ENCODE results near the gene DNAJC15.
A peak's percentile ranks its signal among the peaks of the same experiment; 100 is the strongest.

The DNAJC15 gene

GRCh38 chr13:43146400-43146799 lies 123.0 kb downstream of the DNAJC15 start:
- TF ChIP-seq, protein P1, sequence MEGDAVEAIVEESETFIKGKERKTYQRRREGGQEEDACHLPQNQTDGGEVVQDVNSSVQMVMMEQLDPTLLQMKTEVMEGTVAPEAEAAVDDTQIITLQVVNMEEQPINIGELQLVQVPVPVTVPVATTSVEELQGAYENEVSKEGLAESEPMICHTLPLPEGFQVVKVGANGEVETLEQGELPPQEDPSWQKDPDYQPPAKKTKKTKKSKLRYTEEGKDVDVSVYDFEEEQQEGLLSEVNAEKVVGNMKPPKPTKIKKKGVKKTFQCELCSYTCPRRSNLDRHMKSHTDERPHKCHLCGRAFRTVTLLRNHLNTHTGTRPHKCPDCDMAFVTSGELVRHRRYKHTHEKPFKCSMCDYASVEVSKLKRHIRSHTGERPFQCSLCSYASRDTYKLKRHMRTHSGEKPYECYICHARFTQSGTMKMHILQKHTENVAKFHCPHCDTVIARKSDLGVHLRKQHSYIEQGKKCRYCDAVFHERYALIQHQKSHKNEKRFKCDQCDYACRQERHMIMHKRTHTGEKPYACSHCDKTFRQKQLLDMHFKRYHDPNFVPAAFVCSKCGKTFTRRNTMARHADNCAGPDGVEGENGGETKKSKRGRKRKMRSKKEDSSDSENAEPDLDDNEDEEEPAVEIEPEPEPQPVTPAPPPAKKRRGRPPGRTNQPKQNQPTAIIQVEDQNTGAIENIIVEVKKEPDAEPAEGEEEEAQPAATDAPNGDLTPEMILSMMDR (IDR thresholded peaks at IDR 0.05; ENCODE audit: low read depth, low read length, missing control alignments), result no peak
- no peak overlapping the region for H3K4me3 ChIP-seq (ENCODE audit: low read depth, low read length)
- in situ Hi-C loops (cut with HindIII; ENCODE audit: low sequenced_read_pairs), result no loop called here
- DNase-seq (ENCODE audit: low read depth), result no peak

- in situ Hi-C loops (cut with HindIII; ENCODE audit: low sequenced_read_pairs), result no loop called here
- H3K4me3 ChIP-seq (ENCODE audit: low read depth, low read length), result no peak overlapping the region
- no peak for DNase-seq (ENCODE audit: low read depth)
- TF ChIP-seq, protein P1 (IDR thresholded peaks at IDR 0.05; ENCODE audit: low read depth, low read length, missing control alignments), result no peak
Observed at GRCh38 chr13:43150369-43151207, 127.2 kb downstream of the DNAJC15 start.

- H3K4me3 ChIP-seq (ENCODE audit: low read depth, low read length), result no peak overlapping the region
- DNase-seq (ENCODE audit: low read depth), result peak; percentile 95
- TF ChIP-seq, protein P1 (IDR thresholded peaks at IDR 0.05; ENCODE audit: low read depth, low read length, missing control alignments), result no peak
- in situ Hi-C loops (cut with HindIII; ENCODE audit: low sequenced_read_pairs), result no loop called here
Observed at GRCh38 chr13:43153436-43154090, 130.2 kb downstream of the DNAJC15 start.

- no peak overlapping the region for H3K4me3 ChIP-seq (ENCODE audit: low read depth, low read length)
- DNase-seq (ENCODE audit: low read depth), result no peak
- in situ Hi-C loops (cut with HindIII; ENCODE audit: low sequenced_read_pairs), result no loop called here
- TF ChIP-seq, protein P1 (IDR thresholded peaks at IDR 0.05; ENCODE audit: low read depth, low read length, missing control alignments), result no peak
Observed at GRCh38 chr13:43154156-43154651, 130.8 kb downstream of the DNAJC15 start.

- no peak for DNase-seq (ENCODE audit: low read depth)
- in situ Hi-C loops (cut with HindIII; ENCODE audit: low sequenced_read_pairs), result no loop called here
- TF ChIP-seq, protein P1 (IDR thresholded peaks at IDR 0.05; ENCODE audit: low read depth, low read length, missing control alignments), result no peak
- no peak overlapping the region for H3K4me3 ChIP-seq (ENCODE audit: low read depth, low read length)
Observed at GRCh38 chr13:43154839-43155238, 131.5 kb downstream of the DNAJC15 start.

- in situ Hi-C loops (cut with HindIII; ENCODE audit: low sequenced_read_pairs), result no loop called here
- no peak overlapping the region for H3K4me3 ChIP-seq (ENCODE audit: low read depth, low read length)
- DNase-seq (ENCODE audit: low read depth), result peak; percentile 46
- TF ChIP-seq, protein P1 (IDR thresholded peaks at IDR 0.05; ENCODE audit: low read depth, low read length, missing control alignments), result no peak
Observed at GRCh38 chr13:43156916-43157315, 133.5 kb downstream of the DNAJC15 start.
